Lower lobe of right lung (tissue), 2 donors: ENCODE data around the gene GOLT1A. TPM values are rescaled to one million over a fixed set of nuclear protein-coding genes. Genes with fewer than 3 reads are reported as not detected.

Source experiments
- ATAC-seq, 2 donors: fragments of 200-7000 bp; cut with Tn5 transposase; one replicate each; pipeline ENCODE4 v1.9.1; 2020 to 2022; ENCODE audit warnings: mild to moderate bottlenecking in 2 of 2, moderate library complexity in 2 of 2
- DNase-seq: peaks from one replicate; pipeline ENCODE4 v3.0.0-alpha.2; 2020
- H3K27ac ChIP-seq: fragments of 200-600 bp; one replicate; pipeline ENCODE4 v1.8.0; 2022
- H3K27me3 ChIP-seq: fragments of 200-600 bp; one replicate; pipeline ENCODE4 v1.8.0; 2022; ENCODE audit warnings: low read depth
- H3K36me3 ChIP-seq: fragments of 200-600 bp; one replicate; pipeline ENCODE4 v1.8.0; 2022; ENCODE audit warnings: mild to moderate bottlenecking
- H3K4me1 ChIP-seq: fragments of 200-600 bp; one replicate; pipeline ENCODE4 v1.8.0; 2022
- H3K4me3 ChIP-seq: fragments of 200-600 bp; one replicate; pipeline ENCODE4 v1.8.0; 2022; ENCODE audit warnings: mild to moderate bottlenecking
- H3K9me3 ChIP-seq: fragments of 200-600 bp; one replicate; pipeline ENCODE4 v1.8.0; 2022
- intact Hi-C: fragments of 100-400 bp; cut with DNase I; formaldehyde crosslinking; loops from one replicate; pipeline ENCODE4 v1.11.0; 2022
- total RNA-seq: library from RNA; stranded (reverse); fragmentation: NEBNext Ultra II Directional; extraction: Animal tissue kit (Norgen Biotek cat#: 25700); gene quantifications from one replicate; pipeline ENCODE4 v1.2.1, GENCODE V29; 2021
- TF ChIP-seq, protein P1 (sequence below): fragments of 200-600 bp; IDR thresholded peaks from one replicate; pipeline ENCODE4 v1.8.0; 2022; ENCODE audit warnings: antibody characterized with exemption, mild to moderate bottlenecking
- donor health status: DM: no; HTN: yes; CAD: no; lungs with severe emphysema.

The GOLT1A gene
- total RNA-seq, 1 donor from 2014 or later: 11.9 TPM

DNA sequence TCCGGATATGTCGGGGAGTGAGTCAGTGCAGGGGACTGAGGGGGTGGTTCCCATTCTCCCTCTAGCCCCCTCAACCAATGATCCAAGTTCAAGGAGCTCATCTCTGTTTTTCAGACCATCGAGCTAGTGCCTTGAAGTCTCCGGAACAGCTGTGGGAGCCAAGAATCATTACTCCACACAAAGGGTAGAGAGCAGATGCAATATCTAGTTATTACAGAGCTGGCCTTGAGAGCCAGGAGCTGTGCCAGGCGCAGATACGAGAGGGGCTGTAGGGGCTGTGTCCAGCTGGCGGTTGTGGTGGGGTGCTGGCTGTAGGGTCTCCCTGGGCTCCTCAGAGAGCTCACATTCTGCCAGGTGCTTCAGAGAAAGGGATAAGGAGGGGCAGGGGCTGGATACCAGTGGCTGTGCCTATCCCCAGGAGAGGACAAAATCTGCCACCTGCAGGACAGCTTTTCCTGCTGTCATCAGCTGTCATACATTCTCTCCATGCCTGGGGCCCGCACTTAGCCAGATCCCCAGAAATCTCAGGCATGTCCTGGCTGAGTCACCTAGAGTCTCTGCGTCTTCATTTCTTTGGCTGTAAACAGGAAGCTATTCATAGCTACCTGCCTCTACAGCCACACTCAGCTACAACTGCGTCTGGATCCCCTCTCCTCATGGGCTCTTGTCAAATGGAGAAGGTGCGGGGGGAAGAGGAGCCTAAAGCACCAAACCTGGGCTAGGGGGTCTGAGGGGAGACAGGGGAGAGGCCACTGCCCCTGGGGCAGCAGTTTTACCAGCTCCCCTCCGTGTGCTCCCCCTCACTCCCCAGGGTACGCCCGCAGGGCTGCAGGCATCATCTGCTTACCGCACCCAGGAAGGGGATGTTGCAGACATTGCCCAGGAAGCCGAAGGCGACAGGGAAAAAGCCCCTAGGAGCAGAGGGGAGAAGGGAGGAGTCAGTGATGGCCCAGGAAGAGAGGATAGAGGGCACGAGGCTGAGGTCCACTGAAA is 15.1 kb downstream of the GOLT1A start:
- intact Hi-C loops: no loop called here
- TF ChIP-seq, protein P1, sequence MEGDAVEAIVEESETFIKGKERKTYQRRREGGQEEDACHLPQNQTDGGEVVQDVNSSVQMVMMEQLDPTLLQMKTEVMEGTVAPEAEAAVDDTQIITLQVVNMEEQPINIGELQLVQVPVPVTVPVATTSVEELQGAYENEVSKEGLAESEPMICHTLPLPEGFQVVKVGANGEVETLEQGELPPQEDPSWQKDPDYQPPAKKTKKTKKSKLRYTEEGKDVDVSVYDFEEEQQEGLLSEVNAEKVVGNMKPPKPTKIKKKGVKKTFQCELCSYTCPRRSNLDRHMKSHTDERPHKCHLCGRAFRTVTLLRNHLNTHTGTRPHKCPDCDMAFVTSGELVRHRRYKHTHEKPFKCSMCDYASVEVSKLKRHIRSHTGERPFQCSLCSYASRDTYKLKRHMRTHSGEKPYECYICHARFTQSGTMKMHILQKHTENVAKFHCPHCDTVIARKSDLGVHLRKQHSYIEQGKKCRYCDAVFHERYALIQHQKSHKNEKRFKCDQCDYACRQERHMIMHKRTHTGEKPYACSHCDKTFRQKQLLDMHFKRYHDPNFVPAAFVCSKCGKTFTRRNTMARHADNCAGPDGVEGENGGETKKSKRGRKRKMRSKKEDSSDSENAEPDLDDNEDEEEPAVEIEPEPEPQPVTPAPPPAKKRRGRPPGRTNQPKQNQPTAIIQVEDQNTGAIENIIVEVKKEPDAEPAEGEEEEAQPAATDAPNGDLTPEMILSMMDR: no peak
- no peaks in the 10 kb centered on the region for H3K36me3 ChIP-seq
- no peaks in the 10 kb centered on the region for H3K4me1 ChIP-seq
- no peaks in the 10 kb centered on the region for H3K27me3 ChIP-seq
- DNase-seq (no peak), ATAC-seq (peak; percentile 32 to 42)
- no peak overlapping the region for H3K4me3 ChIP-seq
- H3K27ac ChIP-seq: no peak overlapping the region
- H3K9me3 ChIP-seq: no peaks in the 10 kb centered on the region

DNA sequence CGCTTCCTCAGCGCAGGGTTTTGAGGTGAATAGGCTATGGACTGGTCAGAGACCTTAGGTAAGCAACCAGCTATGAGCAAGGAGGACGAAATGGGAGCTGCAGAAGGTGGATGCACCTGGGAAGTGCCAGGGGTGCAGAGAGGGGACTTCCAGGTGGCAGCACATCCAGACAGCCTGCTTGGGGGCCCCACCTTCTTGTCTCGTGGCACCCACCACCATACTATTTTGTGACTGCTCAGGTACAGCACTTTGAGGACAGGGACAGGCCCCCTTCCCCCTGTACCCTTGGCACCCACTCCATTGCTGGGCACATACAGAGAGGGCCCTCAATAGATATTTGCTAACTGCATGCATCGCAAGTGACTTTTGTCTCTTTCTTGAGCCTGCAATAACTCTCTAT is 16.7 kb downstream of the GOLT1A start:
- TF ChIP-seq, protein P1: no peak
- no peak overlapping the region for H3K27ac ChIP-seq
- no peaks in the 10 kb centered on the region for H3K9me3 ChIP-seq
- intact Hi-C loops: no loop called here
- H3K4me1 ChIP-seq: no peaks in the 10 kb centered on the region
- no peak overlapping the region for H3K4me3 ChIP-seq
- ATAC-seq (no peak), DNase-seq (no peak)
- no peaks in the 10 kb centered on the region for H3K36me3 ChIP-seq
- H3K27me3 ChIP-seq: peaks cover 4% of the 10 kb centered on the region

DNA sequence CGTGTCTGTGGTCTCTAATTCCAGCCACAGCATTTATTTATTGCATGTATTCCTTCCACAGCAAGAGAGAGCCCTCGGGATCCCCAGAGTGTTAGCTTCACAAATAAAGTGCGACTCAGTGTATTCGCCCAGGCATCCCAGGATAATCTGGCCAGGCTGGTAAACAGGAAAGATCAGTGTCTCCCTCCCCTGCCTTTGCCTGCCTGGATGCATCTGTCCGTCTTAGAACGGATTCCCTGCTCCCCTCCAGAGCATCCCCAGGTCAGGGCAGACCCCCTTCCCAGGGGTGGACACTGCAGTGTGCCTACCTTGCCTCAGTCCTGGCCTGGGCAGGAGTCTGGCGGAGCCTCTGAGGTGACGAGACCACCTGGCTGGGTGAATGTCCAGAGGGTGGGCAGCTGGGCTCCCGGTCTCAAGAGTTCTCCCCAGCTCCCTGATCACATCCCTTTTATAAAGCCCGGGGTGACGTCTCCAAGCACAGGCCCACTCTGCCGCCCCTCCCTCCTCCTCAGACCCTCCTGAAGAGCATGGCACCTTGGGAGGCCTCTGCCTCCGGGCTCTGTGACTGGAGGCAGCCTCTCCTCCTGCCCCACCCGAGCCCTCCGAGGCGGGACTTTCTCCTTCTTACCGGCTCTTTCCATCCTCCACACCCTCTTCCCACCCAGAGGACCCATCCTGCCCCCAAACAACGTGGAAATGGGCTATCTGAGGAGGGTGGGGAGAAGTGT is 17.6 kb downstream of the GOLT1A start, which contains the start of gene KISS1:
Gene KISS1, minus strand, starts transcription at position 424 of the 728 bp plus-strand sequence. CDS start 3,615 bp downstream, outside the sequence.
- no peaks in the 10 kb centered on the region for H3K4me1 ChIP-seq
- no peaks in the 10 kb centered on the region for H3K9me3 ChIP-seq
- no peak within 1 kb of the TSS for H3K27ac ChIP-seq
- no peaks in the 10 kb centered on the region for H3K36me3 ChIP-seq
- H3K4me3 ChIP-seq: no peak within 1 kb of the TSS
- H3K27me3 ChIP-seq: peaks cover 4% of the 10 kb centered on the region
- ATAC-seq (no peak), DNase-seq (no peak)
- TF ChIP-seq, protein P1: no peak
- intact Hi-C loops: no loop called here

DNA sequence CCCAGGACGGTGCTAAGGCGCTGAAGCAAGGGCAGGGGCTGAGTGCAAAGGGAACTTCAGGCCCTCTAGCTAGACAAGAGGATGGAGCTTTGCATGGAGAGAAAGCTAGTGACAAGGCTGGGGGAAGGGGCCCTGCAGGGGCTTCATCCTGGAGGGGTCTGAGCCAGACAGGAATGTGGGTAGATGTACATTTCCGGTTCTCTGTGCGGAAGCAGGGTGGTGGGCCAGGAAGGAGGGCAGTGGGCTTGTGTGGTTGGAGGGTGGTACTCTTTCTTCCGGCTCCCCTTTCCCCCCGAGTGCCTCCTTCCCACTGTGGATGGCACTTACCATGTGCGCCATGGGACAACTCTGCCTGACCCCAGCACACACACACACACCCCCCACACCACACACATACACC is 19.0 kb downstream of the GOLT1A start:
- peaks cover 11% of the 10 kb centered on the region for H3K4me1 ChIP-seq
- no peak overlapping the region for H3K27ac ChIP-seq
- H3K27me3 ChIP-seq: peaks cover 13% of the 10 kb centered on the region
- intact Hi-C loops: no loop called here
- TF ChIP-seq, protein P1: no peak
- no peak overlapping the region for H3K4me3 ChIP-seq
- ATAC-seq: no peak
- H3K9me3 ChIP-seq: no peaks in the 10 kb centered on the region
- no peaks in the 10 kb centered on the region for H3K36me3 ChIP-seq
- no peak for DNase-seq

DNA sequence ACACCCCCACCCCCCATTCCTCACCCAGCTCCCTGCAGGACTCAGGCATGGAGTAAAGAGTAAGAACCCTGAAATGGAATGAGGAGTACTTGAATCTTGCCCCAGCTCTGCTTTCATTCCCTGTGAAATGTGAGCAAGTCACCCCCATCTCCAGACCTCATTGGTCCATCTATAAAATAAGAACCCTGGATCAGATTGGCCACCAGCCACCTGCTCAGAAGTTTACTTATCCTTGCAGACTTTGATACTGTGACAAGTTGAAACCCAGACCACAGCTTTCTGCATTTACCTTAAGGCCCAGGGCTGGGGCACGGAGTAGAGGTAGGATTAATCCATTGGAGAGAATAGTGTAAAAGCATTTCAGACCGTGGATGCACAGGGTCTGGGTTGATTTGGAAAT is 19.7 kb downstream of the GOLT1A start:
- no peak overlapping the region for H3K27ac ChIP-seq
- intact Hi-C loops: no loop called here
- peaks cover 11% of the 10 kb centered on the region for H3K4me1 ChIP-seq
- H3K9me3 ChIP-seq: no peaks in the 10 kb centered on the region
- DNase-seq: no peak
- H3K4me3 ChIP-seq: no peak overlapping the region
- TF ChIP-seq, protein P1: no peak
- no peak for ATAC-seq
- H3K36me3 ChIP-seq: no peaks in the 10 kb centered on the region
- H3K27me3 ChIP-seq: peaks cover 20% of the 10 kb centered on the region
